Measurements from ENCODE around the gene SMCO4.
"Not testable (repeated sequence)": the region's sequence is repeated elsewhere in the genome, so short reads cannot be mapped to it uniquely, and the experiment has no call there.

The SMCO4 gene

GRCh38 chr11:93463666-93464065 lies 79.5 kb downstream of the SMCO4 start:
- not testable (repeated sequence) for H3K27me3 ChIP-seq (ENCODE audit: control insufficient read depth in 1 of 2, insufficient read depth in 2 of 2, low read length in 2 of 2); H3K36me3 ChIP-seq (ENCODE audit: control insufficient read depth in 1 of 2, insufficient read depth in 2 of 2, low read length in 2 of 2); H3K4me3 ChIP-seq (ENCODE audit: low read depth in 1 of 2, low read length in 2 of 2); H3K27ac ChIP-seq (ENCODE audit: low read depth, low read length); H3K9ac ChIP-seq (ENCODE audit: low read depth in 1 of 2, low read length in 2 of 2); H3K4me1 ChIP-seq (ENCODE audit: control insufficient read depth in 1 of 2, insufficient read depth in 2 of 2, low read length in 2 of 2); H3K9me3 ChIP-seq (ENCODE audit: control insufficient read depth in 1 of 2, low read length in 2 of 2)

DNA sequence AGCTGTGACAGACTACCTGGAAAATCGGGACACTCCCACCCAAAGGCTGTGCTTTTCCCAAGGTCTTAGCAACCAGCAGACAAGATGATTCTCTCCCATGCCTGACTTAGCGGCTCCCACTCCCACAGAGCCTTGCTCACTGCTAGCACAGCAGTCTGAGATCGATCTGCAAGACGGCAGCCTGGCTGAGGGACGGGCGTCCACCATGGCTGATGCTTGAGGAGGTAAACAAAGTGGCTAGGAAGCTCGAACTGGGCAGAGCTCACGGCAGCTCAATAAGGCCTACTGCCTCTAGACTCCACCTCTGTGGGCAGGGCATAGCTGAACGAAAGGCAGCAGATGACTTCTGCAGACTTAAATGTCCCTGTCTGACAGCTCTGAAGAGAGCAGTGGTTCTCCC lies 84.9 kb downstream of the SMCO4 start:
- H3K4me1 ChIP-seq (ENCODE audit: control insufficient read depth in 1 of 2, insufficient read depth in 2 of 2, low read length in 2 of 2), result no peaks in the 10 kb centered on the region
- H3K27me3 ChIP-seq (ENCODE audit: control insufficient read depth in 1 of 2, insufficient read depth in 2 of 2, low read length in 2 of 2), result no peaks in the 10 kb centered on the region
- no peak overlapping the region for H3K4me3 ChIP-seq (ENCODE audit: low read depth in 1 of 2, low read length in 2 of 2)

GRCh38 chr11:93444617-93445073 lies 98.5 kb downstream of the SMCO4 start:
- Histone ChIP-seq H3K4me1 (ENCODE audit: control insufficient read depth in 1 of 2, insufficient read depth in 2 of 2, low read length in 2 of 2) (no peaks in the 10 kb centered on the region), H3K36me3 (ENCODE audit: control insufficient read depth in 1 of 2, insufficient read depth in 2 of 2, low read length in 2 of 2) (no peaks in the 10 kb centered on the region), H3K4me3 (ENCODE audit: low read depth in 1 of 2, low read length in 2 of 2) (no peak overlapping the region), H3K27me3 (ENCODE audit: control insufficient read depth in 1 of 2, insufficient read depth in 2 of 2, low read length in 2 of 2) (no peaks in the 10 kb centered on the region), H3K9ac (ENCODE audit: low read depth in 1 of 2, low read length in 2 of 2) (no peak overlapping the region), H3K27ac (ENCODE audit: low read depth, low read length) (no peak overlapping the region), H3K9me3 (ENCODE audit: control insufficient read depth in 1 of 2, low read length in 2 of 2) (no peaks in the 10 kb centered on the region)

More for the DNA sequence above, 84.9 kb downstream of the SMCO4 start:
- H3K9ac ChIP-seq (ENCODE audit: low read depth in 1 of 2, low read length in 2 of 2), result no peak overlapping the region
- no peaks in the 10 kb centered on the region for H3K36me3 ChIP-seq (ENCODE audit: control insufficient read depth in 1 of 2, insufficient read depth in 2 of 2, low read length in 2 of 2)
- H3K27ac ChIP-seq (ENCODE audit: low read depth, low read length), result no peak overlapping the region
- H3K9me3 ChIP-seq (ENCODE audit: control insufficient read depth in 1 of 2, low read length in 2 of 2), result no peaks in the 10 kb centered on the region

DNA sequence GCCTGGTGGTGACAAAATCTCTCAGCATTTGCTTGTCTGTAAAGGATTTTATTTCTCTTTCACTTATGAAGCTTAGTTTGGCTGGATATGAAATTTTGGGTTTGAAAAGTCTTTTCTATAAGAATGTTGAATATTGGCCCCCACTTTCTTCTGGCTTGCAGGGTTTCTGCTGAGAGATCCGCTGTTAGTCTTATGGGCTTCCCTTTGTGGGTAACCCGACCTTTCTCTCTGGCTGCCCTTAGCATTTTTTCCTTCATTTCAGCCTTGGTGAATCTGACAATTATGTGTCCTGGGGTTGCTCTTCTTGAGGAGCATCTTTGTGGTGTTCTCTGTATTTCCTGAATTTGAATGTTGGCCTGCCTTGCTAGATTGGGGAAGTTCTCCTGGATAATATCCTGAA lies 100.0 kb downstream of the SMCO4 start:
- H3K27ac ChIP-seq (ENCODE audit: low read depth, low read length); H3K36me3 ChIP-seq (ENCODE audit: control insufficient read depth in 1 of 2, insufficient read depth in 2 of 2, low read length in 2 of 2); H3K4me1 ChIP-seq (ENCODE audit: control insufficient read depth in 1 of 2, insufficient read depth in 2 of 2, low read length in 2 of 2); H3K9me3 ChIP-seq (ENCODE audit: control insufficient read depth in 1 of 2, low read length in 2 of 2); H3K9ac ChIP-seq (ENCODE audit: low read depth in 1 of 2, low read length in 2 of 2); H3K27me3 ChIP-seq (ENCODE audit: control insufficient read depth in 1 of 2, insufficient read depth in 2 of 2, low read length in 2 of 2); H3K4me3 ChIP-seq (ENCODE audit: low read depth in 1 of 2, low read length in 2 of 2): not testable (repeated sequence)

DNA sequence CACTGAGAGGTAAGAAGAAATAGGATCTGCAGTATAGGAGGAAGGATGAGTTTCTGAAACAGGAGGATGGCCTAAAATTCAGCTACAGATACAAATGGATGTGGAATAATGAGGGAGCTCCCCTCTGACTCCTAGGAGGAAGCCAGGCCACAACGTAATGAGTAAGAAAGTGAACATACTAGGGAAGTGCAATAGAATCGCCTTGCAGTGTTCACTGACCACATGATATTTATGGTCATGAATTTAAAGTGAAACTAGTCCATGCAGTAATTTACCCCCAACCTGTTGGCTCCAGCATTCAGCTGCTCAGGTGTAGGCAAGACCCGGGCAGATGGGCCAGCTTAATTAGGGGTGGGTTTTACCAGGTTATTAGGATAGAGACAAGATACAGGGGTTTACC lies 110.9 kb downstream of the SMCO4 start:
- Histone ChIP-seq H3K9me3 (ENCODE audit: control insufficient read depth in 1 of 2, low read length in 2 of 2) (no peaks in the 10 kb centered on the region), H3K27ac (ENCODE audit: low read depth, low read length) (no peak overlapping the region), H3K4me3 (ENCODE audit: low read depth in 1 of 2, low read length in 2 of 2) (no peak overlapping the region), H3K4me1 (ENCODE audit: control insufficient read depth in 1 of 2, insufficient read depth in 2 of 2, low read length in 2 of 2) (no peaks in the 10 kb centered on the region), H3K36me3 (ENCODE audit: control insufficient read depth in 1 of 2, insufficient read depth in 2 of 2, low read length in 2 of 2) (no peaks in the 10 kb centered on the region), H3K9ac (ENCODE audit: low read depth in 1 of 2, low read length in 2 of 2) (no peak overlapping the region), H3K27me3 (ENCODE audit: control insufficient read depth in 1 of 2, insufficient read depth in 2 of 2, low read length in 2 of 2) (no peaks in the 10 kb centered on the region)
